Measurements from ENCODE around the gene ADM2. TPM values are rescaled to one million over a fixed set of nuclear protein-coding genes. Genes with fewer than 3 reads are reported as not detected.

Gene ADM2
- total RNA-seq, 4 donors from 2014 or later = 0.53 TPM; not detected in 3

DNA sequence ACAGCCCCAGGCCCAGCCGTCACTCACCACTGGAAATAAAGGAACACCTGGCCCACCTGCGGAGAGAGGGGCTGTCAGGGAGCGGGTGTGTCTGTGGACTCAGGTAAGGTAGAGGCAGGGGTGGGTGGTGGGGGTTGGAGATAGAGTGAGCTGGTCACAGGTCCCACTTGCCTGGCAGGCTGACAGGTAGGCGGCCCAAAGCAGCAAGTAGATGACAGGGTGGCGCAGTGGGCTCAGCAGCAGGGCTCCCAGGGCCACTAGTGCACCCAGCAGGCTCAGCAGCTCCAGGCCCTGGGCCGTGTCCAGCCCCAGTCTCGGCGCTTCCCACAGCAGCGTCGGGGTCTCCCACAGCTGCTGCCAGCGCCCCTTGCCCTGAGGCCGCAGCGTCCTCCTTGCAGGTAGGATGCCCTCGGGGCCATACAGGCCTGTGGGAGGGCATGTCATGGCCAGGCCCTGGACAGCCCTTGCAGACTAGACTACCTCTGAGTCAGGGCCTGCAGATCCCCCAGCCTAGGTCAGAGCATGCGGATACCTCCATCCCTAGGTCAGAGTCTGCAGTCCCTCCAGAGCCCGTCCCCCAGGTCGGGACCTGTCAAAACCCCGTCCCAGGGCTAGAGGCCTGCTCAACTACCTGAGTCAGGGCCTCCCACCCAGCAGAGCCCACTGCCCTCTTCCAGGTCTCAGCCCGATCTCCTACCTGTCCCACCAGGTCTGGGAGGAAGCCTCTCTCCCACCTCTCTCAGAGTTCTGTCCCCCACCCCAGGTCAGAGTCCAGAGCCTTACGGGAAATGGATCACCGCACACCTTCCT lies 25.5 kb downstream of the ADM2 start:
- Histone ChIP-seq H3K4me3 (peak overlapping the region; percentile 87 to 99 (median 96)), H3K27ac (peak overlapping the region; percentile 85 to 97 (median 94)), H3K27me3 (no peaks in the 10 kb centered on the region), H3K4me1 (peaks cover 15 to 22% of the 10 kb centered on the region in 2 donors), H3K36me3 (peaks cover 0 to 31% of the 10 kb centered on the region in 2 donors), H3K9me3 (no peaks in the 10 kb centered on the region)
- ATAC-seq = peak; percentile 3 to 6
- intact Hi-C loops (cut with DNase I; ENCODE audit: low total_unique reads) (loop anchor here (1.0 to 10.0 kb wide), 2 partner anchors 32 to 652 kb away; partner anchors contain the start of genes SBF1 and ZBED4), in situ Hi-C loops (cut with MboI; ENCODE audit: low sequenced_read_pairs in 4 of 4) (no loop called here)
- TF ChIP-seq POLR2A (IDR thresholded peaks at IDR 0.05) (no peak), CTCF (IDR thresholded peaks at IDR 0.05 in 4 of 5, conservative IDR thresholded peaks at IDR 0.05 in 1 of 5) (no peak)
- DNase-seq = no peak

DNA sequence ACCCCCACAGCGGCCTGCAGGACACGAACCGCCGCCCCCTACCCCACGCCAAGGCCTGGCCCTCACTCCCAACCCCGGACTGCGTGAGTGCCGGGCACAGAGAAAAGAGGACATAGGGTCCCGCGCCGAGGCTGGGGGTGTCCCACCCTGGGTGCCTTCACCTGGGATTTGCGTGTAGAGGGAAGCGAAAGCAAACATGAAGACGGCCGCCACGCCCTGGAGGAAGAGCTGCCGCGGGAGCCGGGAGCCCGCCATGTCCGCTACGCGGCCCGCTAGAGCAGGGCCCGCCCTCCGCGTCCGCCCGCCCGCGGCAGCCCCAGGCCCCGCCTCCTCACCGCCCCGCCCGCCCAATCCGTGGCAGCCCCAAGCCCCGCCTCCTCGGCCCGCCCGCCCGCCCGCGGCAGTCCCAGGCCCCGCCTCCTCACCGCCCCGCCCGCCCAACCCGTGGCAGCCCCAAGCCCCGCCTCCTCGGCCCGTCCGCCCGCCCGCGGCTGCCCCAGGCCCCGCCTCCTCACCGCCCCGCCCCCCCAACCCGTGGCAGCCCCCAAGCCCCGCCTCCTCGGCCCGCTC lies 26.2 kb downstream of the ADM2 start, which contains the start of gene LMF2:
LMF2 (minus strand) TSS at position 282 of the 570 bp plus-strand sequence; CDS start at position 255, 27 bp downstream.
- H3K36me3 ChIP-seq = peaks cover 0 to 29% of the 10 kb centered on the region in 2 donors
- in situ Hi-C loops (cut with MboI; ENCODE audit: low sequenced_read_pairs in 4 of 4) = no loop called here

DNA sequence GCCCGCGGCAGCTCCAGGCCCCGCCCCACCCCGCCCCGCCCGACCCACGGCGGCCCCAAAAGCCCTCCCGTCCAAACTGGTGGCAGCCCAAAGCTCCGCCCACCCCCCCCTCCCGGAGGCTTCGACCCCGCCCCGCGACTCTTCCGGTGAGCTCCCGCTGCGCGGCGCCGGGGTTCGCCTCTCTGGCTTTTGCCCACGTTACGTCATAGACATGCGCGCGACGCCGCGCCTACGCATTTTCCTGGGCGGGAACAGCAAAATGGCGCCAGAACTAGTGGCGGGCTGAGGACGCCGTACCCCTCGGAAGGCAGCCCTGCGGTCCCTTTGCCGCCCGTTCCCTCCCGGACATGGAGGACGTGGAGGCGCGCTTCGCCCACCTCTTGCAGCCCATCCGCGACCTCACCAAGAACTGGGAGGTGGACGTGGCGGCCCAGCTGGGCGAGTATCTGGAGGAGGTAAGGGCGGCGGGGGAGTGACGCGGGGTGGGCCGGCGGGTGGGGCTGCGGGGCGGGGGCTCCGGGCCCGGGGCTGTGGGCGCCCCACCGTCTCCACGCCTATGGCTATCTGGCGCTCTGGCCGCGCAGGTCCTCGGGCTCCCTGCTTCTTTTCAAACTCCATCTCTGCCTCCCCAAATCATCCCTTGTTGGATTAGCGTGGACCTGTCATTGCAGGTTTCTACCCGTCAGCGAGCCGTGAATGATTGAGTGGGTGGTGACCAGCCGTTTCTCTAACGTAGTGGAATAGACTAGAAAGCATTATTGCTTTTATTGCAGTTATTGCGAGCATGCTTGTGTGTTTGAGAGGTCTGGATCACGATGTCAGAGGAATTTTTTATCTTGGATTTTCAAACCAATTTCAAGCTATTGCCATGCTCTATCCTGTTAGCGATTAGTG lies 26.9 kb downstream of the ADM2 start, which contains the start of gene NCAPH2:
NCAPH2 (plus strand) TSS at position 234 of the 894 bp plus-strand sequence; CDS start at position 348, 114 bp downstream.
- in situ Hi-C loops (cut with MboI; ENCODE audit: low sequenced_read_pairs in 4 of 4) = no loop called here
- peak within 1 kb of the TSS; percentile 85 to 97 (median 94) for H3K27ac ChIP-seq

More for the DNA sequence above, 26.2 kb downstream of the ADM2 start, which contains the start of gene LMF2:
- Histone ChIP-seq H3K4me1 (peaks cover 15 to 22% of the 10 kb centered on the region in 2 donors), H3K27me3 (no peaks in the 10 kb centered on the region), H3K4me3 (peak within 1 kb of the TSS; percentile 87 to 99 (median 96)), H3K9me3 (no peaks in the 10 kb centered on the region), H3K27ac (peak within 1 kb of the TSS; percentile 85 to 97 (median 94))
- ATAC-seq (peak; percentile 67 to 78), DNase-seq (peak; percentile 78 to 88)
- peak in 1 of 5 experiments; percentile 23 for TF ChIP-seq CTCF (IDR thresholded peaks at IDR 0.05 in 4 of 5, conservative IDR thresholded peaks at IDR 0.05 in 1 of 5)
- TF ChIP-seq POLR2A (IDR thresholded peaks at IDR 0.05) = peak; percentile 27 to 53
- intact Hi-C loops (cut with DNase I; ENCODE audit: low total_unique reads) = loop anchor here (1.0 to 10.0 kb wide), 2 partner anchors 32 to 653 kb away; partner anchors contain the start of genes SBF1 and ZBED4

More for the DNA sequence above, 26.9 kb downstream of the ADM2 start, which contains the start of gene NCAPH2:
- Histone ChIP-seq H3K4me3 (peak within 1 kb of the TSS; percentile 87 to 99 (median 96)), H3K4me1 (peaks cover 15 to 22% of the 10 kb centered on the region in 2 donors), H3K27me3 (no peaks in the 10 kb centered on the region), H3K36me3 (peaks cover 0 to 21% of the 10 kb centered on the region in 2 donors), H3K9me3 (no peaks in the 10 kb centered on the region)
- intact Hi-C loops (cut with DNase I; ENCODE audit: low total_unique reads) = loop anchor here (1.0 to 10.0 kb wide), 5 partner anchors 17 to 653 kb away; partner anchors contain the start of genes CHKB, SBF1, SCO2 and ZBED4
- DNase-seq = peak; percentile 89 to 93
- TF ChIP-seq CTCF (IDR thresholded peaks at IDR 0.05 in 4 of 5, conservative IDR thresholded peaks at IDR 0.05 in 1 of 5) = no peak
- TF ChIP-seq POLR2A (IDR thresholded peaks at IDR 0.05) = peak; percentile 59 to 62
- peak; percentile 87 to 89 for ATAC-seq
